PFSK-1 (cell line): ENCODE measurements around the gene GPSM1.

ENCODE experiments used
- FOXP2 ChIP-seq: optimal IDR thresholded peaks from 2 replicates; pipeline ENCODE3; 2011; ENCODE audit warnings: borderline replicate concordance, control low read depth, inconsistent platforms; ENCODE audit not compliant: insufficient read depth; ENCODE audit errors: extremely low read length, extremely low read depth
- POLR2AphosphoS5 ChIP-seq: IDR thresholded peaks from 2 replicates; pipeline ENCODE4 v1.6.1; 2012; ENCODE audit warnings: low read depth, mild to moderate bottlenecking, control low read depth, low read length, moderate library complexity
- SIN3A ChIP-seq: IDR thresholded peaks from 2 replicates; pipeline ENCODE4 v1.6.1; 2012; ENCODE audit warnings: mild to moderate bottlenecking, low read length, moderate library complexity, borderline replicate concordance; ENCODE audit not compliant: insufficient read depth
- TAF1 ChIP-seq: IDR thresholded peaks from 2 replicates; pipeline ENCODE4 v1.6.1; 2012; ENCODE audit warnings: low read length, control low read depth, borderline replicate concordance; ENCODE audit not compliant: insufficient read depth
- TF ChIP-seq, protein P1 (sequence below), 2 experiments: IDR thresholded peaks; 2 replicates each; pipeline versions ENCODE4 v1.6.1 to v1.8.0; 2011 to 2012; ENCODE audit warnings: low read depth in 2 of 2, low read length in 2 of 2, control low read depth in 1 of 2, inconsistent platforms in 1 of 2, mild to moderate bottlenecking in 1 of 2, moderate library complexity in 1 of 2; ENCODE audit not compliant: insufficient read depth in 1 of 2

GPSM1 gene

DNA sequence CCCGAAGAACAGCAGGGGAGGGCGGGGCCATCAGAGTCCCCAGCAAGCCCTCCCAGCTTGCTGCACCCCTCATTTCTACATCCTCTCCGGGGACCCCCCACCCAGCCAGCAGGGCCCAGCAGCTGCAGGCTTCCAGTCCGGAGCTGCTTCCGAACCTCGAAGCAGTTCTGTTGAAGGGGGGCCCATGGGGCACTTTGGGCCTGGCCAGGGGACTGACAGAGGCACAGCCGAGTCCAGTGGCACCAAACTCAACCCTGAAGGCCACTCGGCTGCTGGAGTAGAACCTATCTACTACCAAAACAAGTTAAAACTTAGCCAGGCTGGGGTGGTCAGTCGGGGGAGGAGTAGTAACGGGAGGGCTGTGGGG is 15.3 kb upstream of the GPSM1 start:
- no peak for TF ChIP-seq TAF1
- no peak for TF ChIP-seq FOXP2
- no peak for TF ChIP-seq SIN3A
- TF ChIP-seq, protein P1, sequence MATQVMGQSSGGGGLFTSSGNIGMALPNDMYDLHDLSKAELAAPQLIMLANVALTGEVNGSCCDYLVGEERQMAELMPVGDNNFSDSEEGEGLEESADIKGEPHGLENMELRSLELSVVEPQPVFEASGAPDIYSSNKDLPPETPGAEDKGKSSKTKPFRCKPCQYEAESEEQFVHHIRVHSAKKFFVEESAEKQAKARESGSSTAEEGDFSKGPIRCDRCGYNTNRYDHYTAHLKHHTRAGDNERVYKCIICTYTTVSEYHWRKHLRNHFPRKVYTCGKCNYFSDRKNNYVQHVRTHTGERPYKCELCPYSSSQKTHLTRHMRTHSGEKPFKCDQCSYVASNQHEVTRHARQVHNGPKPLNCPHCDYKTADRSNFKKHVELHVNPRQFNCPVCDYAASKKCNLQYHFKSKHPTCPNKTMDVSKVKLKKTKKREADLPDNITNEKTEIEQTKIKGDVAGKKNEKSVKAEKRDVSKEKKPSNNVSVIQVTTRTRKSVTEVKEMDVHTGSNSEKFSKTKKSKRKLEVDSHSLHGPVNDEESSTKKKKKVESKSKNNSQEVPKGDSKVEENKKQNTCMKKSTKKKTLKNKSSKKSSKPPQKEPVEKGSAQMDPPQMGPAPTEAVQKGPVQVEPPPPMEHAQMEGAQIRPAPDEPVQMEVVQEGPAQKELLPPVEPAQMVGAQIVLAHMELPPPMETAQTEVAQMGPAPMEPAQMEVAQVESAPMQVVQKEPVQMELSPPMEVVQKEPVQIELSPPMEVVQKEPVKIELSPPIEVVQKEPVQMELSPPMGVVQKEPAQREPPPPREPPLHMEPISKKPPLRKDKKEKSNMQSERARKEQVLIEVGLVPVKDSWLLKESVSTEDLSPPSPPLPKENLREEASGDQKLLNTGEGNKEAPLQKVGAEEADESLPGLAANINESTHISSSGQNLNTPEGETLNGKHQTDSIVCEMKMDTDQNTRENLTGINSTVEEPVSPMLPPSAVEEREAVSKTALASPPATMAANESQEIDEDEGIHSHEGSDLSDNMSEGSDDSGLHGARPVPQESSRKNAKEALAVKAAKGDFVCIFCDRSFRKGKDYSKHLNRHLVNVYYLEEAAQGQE (IDR thresholded peaks at IDR 0.05; ENCODE audit: insufficient read depth in 1 of 2, low read depth in 2 of 2, low read length in 2 of 2), result no peak
- no peak for TF ChIP-seq POLR2AphosphoS5

DNA sequence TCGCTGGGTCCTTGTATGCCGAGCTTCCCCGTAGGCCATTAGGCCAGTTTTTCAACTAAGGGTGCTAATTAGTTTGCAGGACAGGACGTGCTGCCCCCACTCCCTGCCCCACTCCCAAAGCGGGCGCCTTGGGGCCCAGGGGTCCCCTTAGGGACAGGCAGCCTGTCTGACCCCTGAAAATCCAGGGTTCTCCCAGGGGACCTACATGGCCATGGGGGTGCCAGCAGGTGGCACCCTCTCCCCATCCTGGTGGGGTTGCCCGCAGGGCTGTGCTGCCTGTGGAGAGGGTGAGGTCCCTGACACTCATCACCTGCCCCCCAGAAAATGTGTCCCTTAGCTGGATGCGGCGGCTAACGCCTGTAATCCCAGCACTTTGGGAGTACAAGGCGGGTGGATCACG is 14.9 kb upstream of the GPSM1 start:
- TF ChIP-seq POLR2AphosphoS5, result no peak
- no peak for TF ChIP-seq FOXP2
- no peak for TF ChIP-seq TAF1
- TF ChIP-seq, protein P1 (IDR thresholded peaks at IDR 0.05; ENCODE audit: insufficient read depth in 1 of 2, low read depth in 2 of 2, low read length in 2 of 2), result no peak
- TF ChIP-seq SIN3A, result no peak

DNA sequence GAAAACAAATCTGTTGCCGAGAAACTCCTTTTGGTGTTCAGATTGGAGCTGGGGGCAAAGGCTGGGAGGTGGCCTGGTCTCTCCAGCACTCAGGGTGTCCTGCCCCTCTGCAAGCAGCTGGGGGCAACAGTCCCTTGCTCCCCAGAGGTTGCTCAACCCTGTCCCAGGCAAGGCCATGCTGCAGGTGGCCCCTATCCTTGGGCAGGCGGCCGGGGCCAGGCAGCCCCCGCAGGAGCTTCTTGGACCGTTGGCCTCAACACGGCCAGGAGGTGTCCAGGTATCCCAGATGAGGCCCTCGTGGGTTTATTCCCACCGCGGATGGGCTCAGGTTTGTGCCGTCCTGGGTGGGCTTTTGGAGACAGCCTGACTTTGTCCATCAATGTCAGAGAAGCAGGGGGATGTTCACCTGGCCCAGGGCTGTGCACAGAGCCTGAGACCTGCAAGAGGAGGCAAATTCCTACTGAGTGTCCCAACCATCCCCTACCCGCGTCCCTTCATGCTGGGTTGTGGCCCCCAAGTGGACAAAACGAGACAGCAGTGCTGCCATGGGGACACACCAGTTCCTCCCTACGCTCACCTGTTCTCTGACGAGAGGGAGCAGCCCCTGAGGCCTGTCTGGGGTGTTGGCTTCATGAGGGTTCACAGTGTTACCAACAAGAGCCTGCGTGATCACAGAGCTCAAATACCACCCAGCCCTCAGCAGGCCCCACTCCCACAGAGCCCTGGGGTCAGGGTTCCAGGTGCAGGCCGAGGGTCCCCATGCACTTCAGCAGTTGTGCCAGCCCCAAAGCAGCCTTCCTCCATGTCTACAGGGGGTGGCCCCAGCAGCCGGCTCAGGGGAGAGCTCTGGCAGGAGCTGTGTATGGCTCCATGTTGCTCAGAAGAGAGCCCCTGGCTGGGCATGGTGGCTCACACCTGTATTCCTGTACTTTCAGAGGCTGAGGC is 14.0 kb upstream of the GPSM1 start:
- TF ChIP-seq POLR2AphosphoS5, result no peak
- no peak for TF ChIP-seq TAF1
- TF ChIP-seq FOXP2, result no peak
- no peak for TF ChIP-seq SIN3A
- TF ChIP-seq, protein P1 (IDR thresholded peaks at IDR 0.05; ENCODE audit: insufficient read depth in 1 of 2, low read depth in 2 of 2, low read length in 2 of 2), result no peak

DNA sequence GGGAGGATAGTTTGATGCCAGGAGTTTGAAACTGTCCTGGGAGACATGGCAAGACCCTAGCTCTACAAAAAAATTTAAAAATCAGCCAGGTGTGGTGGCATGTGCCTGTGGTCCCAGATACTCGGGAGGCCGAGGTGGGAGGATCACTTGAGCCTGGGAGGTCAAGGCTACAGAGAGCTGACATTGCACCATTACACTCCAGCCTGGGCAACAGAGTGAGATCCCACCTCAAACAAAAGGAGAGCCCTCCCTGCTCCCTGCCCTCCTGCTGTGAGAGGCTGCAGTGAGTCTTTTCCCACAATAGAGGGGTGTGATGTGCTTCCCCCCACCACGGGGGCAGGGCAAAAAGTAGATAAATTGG is 13.3 kb upstream of the GPSM1 start:
- TF ChIP-seq POLR2AphosphoS5 (no peak), TAF1 (no peak), FOXP2 (no peak)
- TF ChIP-seq, protein P1 (IDR thresholded peaks at IDR 0.05; ENCODE audit: insufficient read depth in 1 of 2, low read depth in 2 of 2, low read length in 2 of 2), result no peak
